ENCODE results near the gene MOCS2.

DNA sequence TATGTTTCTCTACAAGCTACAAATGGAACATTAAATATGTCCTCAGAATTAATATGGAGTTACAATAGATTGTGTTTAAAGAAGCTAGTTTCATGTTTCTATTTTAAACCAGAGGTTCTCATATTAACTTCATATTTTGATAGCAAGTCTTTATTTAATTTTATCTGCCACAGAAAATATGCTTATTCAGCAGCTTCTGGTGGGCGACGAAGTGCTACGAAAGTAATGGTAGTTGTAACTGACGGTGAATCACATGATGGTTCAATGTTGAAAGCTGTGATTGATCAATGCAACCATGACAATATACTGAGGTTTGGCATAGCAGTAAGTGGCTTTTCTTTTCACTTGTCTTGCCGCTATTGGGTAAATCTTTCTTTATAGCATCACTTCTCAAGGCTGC is 54.2 kb downstream of the MOCS2 start:
- TF ChIP-seq, protein P1, sequence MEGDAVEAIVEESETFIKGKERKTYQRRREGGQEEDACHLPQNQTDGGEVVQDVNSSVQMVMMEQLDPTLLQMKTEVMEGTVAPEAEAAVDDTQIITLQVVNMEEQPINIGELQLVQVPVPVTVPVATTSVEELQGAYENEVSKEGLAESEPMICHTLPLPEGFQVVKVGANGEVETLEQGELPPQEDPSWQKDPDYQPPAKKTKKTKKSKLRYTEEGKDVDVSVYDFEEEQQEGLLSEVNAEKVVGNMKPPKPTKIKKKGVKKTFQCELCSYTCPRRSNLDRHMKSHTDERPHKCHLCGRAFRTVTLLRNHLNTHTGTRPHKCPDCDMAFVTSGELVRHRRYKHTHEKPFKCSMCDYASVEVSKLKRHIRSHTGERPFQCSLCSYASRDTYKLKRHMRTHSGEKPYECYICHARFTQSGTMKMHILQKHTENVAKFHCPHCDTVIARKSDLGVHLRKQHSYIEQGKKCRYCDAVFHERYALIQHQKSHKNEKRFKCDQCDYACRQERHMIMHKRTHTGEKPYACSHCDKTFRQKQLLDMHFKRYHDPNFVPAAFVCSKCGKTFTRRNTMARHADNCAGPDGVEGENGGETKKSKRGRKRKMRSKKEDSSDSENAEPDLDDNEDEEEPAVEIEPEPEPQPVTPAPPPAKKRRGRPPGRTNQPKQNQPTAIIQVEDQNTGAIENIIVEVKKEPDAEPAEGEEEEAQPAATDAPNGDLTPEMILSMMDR (IDR thresholded peaks at IDR 0.05) = no peak
- TF ChIP-seq POLR2A (IDR thresholded peaks at IDR 0.05) = no peak

Data from ovary (tissue), 3 donors.